ENCODE results near the gene ALOX12. TPM values are rescaled to one million over a fixed set of nuclear protein-coding genes. Genes with fewer than 3 reads are reported as not detected.

Gene ALOX12
- total RNA-seq, 1 donor from 2014 or later: 0.21 TPM

GRCh38 chr17:7023576-7024401, 27.9 kb downstream of the ALOX12 start:
- Mint-ChIP-seq H3K27me3 (ENCODE audit: insufficient read depth, low read depth) (peaks cover 41% of the 10 kb centered on the region), H3K27ac (no peak overlapping the region), H3K4me3 (peak overlapping the region; percentile 69), H3K4me1 (peaks cover 34% of the 10 kb centered on the region), H3K36me3 (no peaks in the 10 kb centered on the region), H3K9me3 (peaks cover 2% of the 10 kb centered on the region)
- Histone ChIP-seq H3K4me3 (peak overlapping the region; percentile 35), H3K79me2 (ENCODE audit: low read depth) (no peaks in the 10 kb centered on the region), H3K27me3 (peaks cover 43% of the 10 kb centered on the region), H4K20me1 (ENCODE audit: low read depth) (no peaks in the 10 kb centered on the region), H3K4me2 (peak overlapping the region; percentile 66), H3K4me1 (peaks cover 6% of the 10 kb centered on the region), H3K9ac (no peak overlapping the region), H3K27ac (no peak overlapping the region), H2AFZ (replicated peaks) (peak overlapping the region; percentile 75), H3F3A (ENCODE audit: low read depth) (peaks cover 30% of the 10 kb centered on the region), H3K9me3 (ENCODE audit: low read depth) (no peaks in the 10 kb centered on the region), H3K36me3 (no peaks in the 10 kb centered on the region)
- peak; percentile 93 for DNase-seq (ENCODE audit: low spot score)
- TF ChIP-seq EZH2phosphoT487 (IDR thresholded peaks at IDR 0.05) (no peak), EZH2 (IDR thresholded peaks at IDR 0.05) (no peak), CTCF (IDR thresholded peaks at IDR 0.05) (no peak)

DNA sequence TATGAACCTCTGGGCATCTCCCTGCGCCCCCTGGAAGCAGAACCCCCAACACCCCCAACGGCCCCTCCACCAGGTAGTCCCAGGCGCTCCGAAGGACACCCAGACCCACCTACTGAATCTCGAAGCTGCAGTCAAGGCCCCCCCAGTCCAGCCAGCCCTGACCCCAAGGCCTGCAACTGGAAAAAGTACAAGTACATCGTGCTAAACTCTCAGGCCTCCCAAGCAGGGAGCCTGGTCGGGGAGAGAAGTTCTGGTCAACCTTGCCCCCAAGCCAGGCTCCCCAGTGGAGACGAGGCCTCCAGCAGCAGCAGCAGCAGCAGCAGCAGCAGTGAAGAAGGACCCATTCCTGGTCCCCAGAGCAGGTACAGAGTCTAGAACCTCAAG, 28.5 kb downstream of the ALOX12 start:
- H3K4me3 Mint-ChIP-seq: no peak overlapping the region
- Histone ChIP-seq H3K4me3 (no peak overlapping the region), H3K27me3 (peaks cover 43% of the 10 kb centered on the region), H3K9me3 (ENCODE audit: low read depth) (no peaks in the 10 kb centered on the region), H3K9ac (no peak overlapping the region), H4K20me1 (ENCODE audit: low read depth) (no peaks in the 10 kb centered on the region), H3K4me1 (peaks cover 6% of the 10 kb centered on the region), H3K79me2 (ENCODE audit: low read depth) (no peaks in the 10 kb centered on the region), H3K4me2 (no peak overlapping the region), H2AFZ (replicated peaks) (no peak overlapping the region), H3K27ac (no peak overlapping the region), H3F3A (ENCODE audit: low read depth) (peaks cover 30% of the 10 kb centered on the region), H3K36me3 (no peaks in the 10 kb centered on the region)
- H3K27ac Mint-ChIP-seq: no peak overlapping the region
- peaks cover 41% of the 10 kb centered on the region for H3K27me3 Mint-ChIP-seq (ENCODE audit: insufficient read depth, low read depth)
- H3K9me3 Mint-ChIP-seq: peaks cover 2% of the 10 kb centered on the region
- H3K36me3 Mint-ChIP-seq: no peaks in the 10 kb centered on the region
- H3K4me1 Mint-ChIP-seq: peaks cover 31% of the 10 kb centered on the region
- no peak for TF ChIP-seq EZH2 (IDR thresholded peaks at IDR 0.05)
- DNase-seq (ENCODE audit: low spot score): no peak

- Histone ChIP-seq H3K4me1 (peaks cover 6% of the 10 kb centered on the region), H3K9ac (no peak overlapping the region), H3K4me2 (no peak overlapping the region), H3K36me3 (no peaks in the 10 kb centered on the region), H2AFZ (replicated peaks) (no peak overlapping the region), H4K20me1 (ENCODE audit: low read depth) (no peaks in the 10 kb centered on the region), H3K79me2 (ENCODE audit: low read depth) (no peaks in the 10 kb centered on the region), H3F3A (ENCODE audit: low read depth) (peaks cover 30% of the 10 kb centered on the region), H3K27me3 (peaks cover 42% of the 10 kb centered on the region), H3K9me3 (ENCODE audit: low read depth) (no peaks in the 10 kb centered on the region), H3K4me3 (no peak overlapping the region), H3K27ac (no peak overlapping the region)
- H3K27ac Mint-ChIP-seq: no peak overlapping the region
- peaks cover 2% of the 10 kb centered on the region for H3K9me3 Mint-ChIP-seq
- peak overlapping the region; percentile 46 for H3K4me3 Mint-ChIP-seq
- H3K27me3 Mint-ChIP-seq (ENCODE audit: insufficient read depth, low read depth): peaks cover 44% of the 10 kb centered on the region
- no peak for TF ChIP-seq EZH2 (IDR thresholded peaks at IDR 0.05)
- no peak for TF ChIP-seq EZH2phosphoT487 (IDR thresholded peaks at IDR 0.05)
- TF ChIP-seq CTCF (IDR thresholded peaks at IDR 0.05): no peak
- no peaks in the 10 kb centered on the region for H3K36me3 Mint-ChIP-seq
- no peak for DNase-seq (ENCODE audit: low spot score)
- H3K4me1 Mint-ChIP-seq: peaks cover 25% of the 10 kb centered on the region
Measured at GRCh38 chr17:7025245-7025644, 29.4 kb downstream of the ALOX12 start.

DNA sequence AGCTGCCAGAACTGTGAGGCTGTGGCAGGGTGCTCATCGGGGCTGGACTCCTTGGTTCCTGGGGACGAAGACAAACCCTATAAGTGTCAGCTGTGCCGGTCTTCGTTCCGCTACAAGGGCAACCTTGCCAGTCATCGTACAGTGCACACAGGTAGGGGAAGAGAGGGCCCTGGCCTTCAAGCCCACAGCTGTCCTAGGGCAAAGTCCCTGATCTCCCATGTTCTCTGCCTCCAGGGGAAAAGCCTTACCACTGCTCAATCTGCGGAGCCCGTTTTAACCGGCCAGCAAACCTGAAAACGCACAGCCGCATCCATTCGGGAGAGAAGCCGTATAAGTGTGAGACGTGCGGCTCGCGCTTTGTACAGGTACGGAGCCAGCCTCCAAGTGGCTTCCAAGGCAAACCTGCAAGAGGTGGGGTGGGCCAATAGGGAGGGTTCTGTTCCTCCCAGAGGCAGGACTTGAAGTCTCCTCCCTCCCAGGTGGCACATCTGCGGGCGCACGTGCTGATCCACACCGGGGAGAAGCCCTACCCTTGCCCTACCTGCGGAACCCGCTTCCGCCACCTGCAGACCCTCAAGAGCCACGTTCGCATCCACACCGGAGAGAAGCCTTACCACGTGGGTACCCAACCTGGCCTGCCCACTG, 30.7 kb downstream of the ALOX12 start:
- H3F3A ChIP-seq (ENCODE audit: low read depth): peaks cover 18% of the 10 kb centered on the region
- H3K4me3 ChIP-seq: no peak overlapping the region

More for the DNA sequence above, 30.7 kb downstream of the ALOX12 start:
- Mint-ChIP-seq H3K9me3 (peaks cover 2% of the 10 kb centered on the region), H3K27ac (no peak overlapping the region), H3K4me3 (no peak overlapping the region), H3K36me3 (no peaks in the 10 kb centered on the region), H3K4me1 (peaks cover 14% of the 10 kb centered on the region), H3K27me3 (ENCODE audit: insufficient read depth, low read depth) (peaks cover 44% of the 10 kb centered on the region)
- no peaks in the 10 kb centered on the region for H3K36me3 ChIP-seq
- no peaks in the 10 kb centered on the region for H3K79me2 ChIP-seq (ENCODE audit: low read depth)
- H3K9me3 ChIP-seq (ENCODE audit: low read depth): no peaks in the 10 kb centered on the region
- H3K27ac ChIP-seq: no peak overlapping the region
- DNase-seq (ENCODE audit: low spot score): no peak
- no peaks in the 10 kb centered on the region for H4K20me1 ChIP-seq (ENCODE audit: low read depth)
- peaks cover 28% of the 10 kb centered on the region for H3K27me3 ChIP-seq
- H3K4me1 ChIP-seq: peaks cover 3% of the 10 kb centered on the region
- TF ChIP-seq EZH2 (IDR thresholded peaks at IDR 0.05) (no peak), EZH2phosphoT487 (IDR thresholded peaks at IDR 0.05) (no peak), CTCF (IDR thresholded peaks at IDR 0.05) (no peak)
- H2AFZ ChIP-seq (replicated peaks): no peak overlapping the region
- H3K4me2 ChIP-seq: no peak overlapping the region
- H3K9ac ChIP-seq: no peak overlapping the region
